K562 (cell line): ENCODE data around the gene TSPOAP1. TPM values are rescaled to one million over a fixed set of nuclear protein-coding genes. Genes with fewer than 3 reads are reported as not detected.

Experiments
- ADNP ChIP-seq: fragments of 200-800 bp; sonication (Bioruptor generic); IDR thresholded peaks from 2 replicates; pipeline ENCODE4 v1.6.1; 2016; ENCODE audit warnings: missing genetic modification characterization, missing compliant biosample characterization
- BDP1 ChIP-seq: IDR thresholded peaks from 3 replicates; pipeline ENCODE4 v1.6.1; 2011; ENCODE audit not compliant: insufficient read length, insufficient read depth
- BMI1 ChIP-seq: fragments of 150-350 bp; IDR thresholded peaks from 2 replicates; pipeline ENCODE4 v1.6.1; 2014; ENCODE audit warnings: low read length
- CBFB ChIP-seq: sonication (generic); formaldehyde crosslinking; IDR thresholded peaks from 2 replicates; pipeline ENCODE4 v1.4.0; 2020; ENCODE audit warnings: mild to moderate bottlenecking, missing genetic modification reagents
- CBX3 ChIP-seq, 2 experiments: IDR thresholded peaks; 1 replicate in 1 of 2; 2 replicates in 1 of 2; pipeline ENCODE4 v1.6.1; 2012; ENCODE audit warnings: inconsistent platforms in 2 of 2, low read length in 2 of 2, borderline replicate concordance in 1 of 2, control low read depth in 1 of 2
- CCAR2 ChIP-seq: fragments of 200-400 bp; formaldehyde crosslinking; IDR thresholded peaks from 2 replicates; pipeline ENCODE4 v1.6.1; 2017; ENCODE audit warnings: mild to moderate bottlenecking, low read depth, low read length
- CHD4 ChIP-seq: fragments of 200-600 bp; sonication (generic); IDR thresholded peaks from 3 replicates; pipeline ENCODE4 v1.6.1; 2012; ENCODE audit warnings: low read depth, mild to moderate bottlenecking, mixed read lengths, low read length, inconsistent platforms; ENCODE audit not compliant: insufficient read depth, insufficient replicate concordance, poor library complexity, severe bottlenecking
- DMBX1 ChIP-seq: fragments of 250-450 bp; sonication (Bioruptor Pico); IDR thresholded peaks from 2 replicates; pipeline ENCODE4 v1.8.0; 2022; ENCODE audit warnings: inconsistent platforms, mild to moderate bottlenecking, moderate library complexity, borderline replicate concordance
- ELF4 ChIP-seq: fragments of 450-650 bp; formaldehyde crosslinking; IDR thresholded peaks from 2 replicates; pipeline ENCODE4 v1.4.0; 2022; ENCODE audit warnings: missing genetic modification characterization
- ETV1 ChIP-seq: fragments of 450-650 bp; conservative IDR thresholded peaks from 2 replicates; pipeline ENCODE4 v1.6.1; 2016; ENCODE audit warnings: missing genetic modification characterization, control low read depth, low read depth, missing compliant biosample characterization
- PHF8 ChIP-seq: fragments of 200-600 bp; sonication (generic); IDR thresholded peaks from 2 replicates; pipeline ENCODE4 v1.6.1; 2012; ENCODE audit warnings: mixed run types, mild to moderate bottlenecking, inconsistent platforms, low read length, moderate library complexity, borderline replicate concordance
- PPARD ChIP-seq: fragments of 250-450 bp; sonication (Bioruptor Pico); IDR thresholded peaks from 2 replicates; pipeline ENCODE4 v1.8.0; 2022; ENCODE audit warnings: inconsistent platforms, mild to moderate bottlenecking, moderate library complexity
- PTBP1 ChIP-seq: fragments of 200-400 bp; formaldehyde crosslinking; IDR thresholded peaks from 2 replicates; pipeline ENCODE4 v1.6.1; 2017; ENCODE audit warnings: low read depth, low read length
- RFX5 ChIP-seq: IDR thresholded peaks from 2 replicates; pipeline ENCODE4 v1.6.1; 2011; ENCODE audit warnings: low read depth, mild to moderate bottlenecking, improper control_type of control experiment, low read length
- SMARCA5 ChIP-seq: fragments of 450-650 bp; IDR thresholded peaks from 2 replicates; pipeline ENCODE4 v1.6.1; 2016
- SP2 ChIP-seq: IDR thresholded peaks from 2 replicates; pipeline ENCODE4 v1.6.1; 2011; ENCODE audit warnings: mild to moderate bottlenecking, low read depth, low read length, moderate library complexity; ENCODE audit not compliant: poor library complexity, severe bottlenecking; ENCODE audit errors: extremely low read depth
- TAF7 ChIP-seq: fragments of 450-650 bp; IDR thresholded peaks from 2 replicates; pipeline ENCODE4 v1.6.1; 2016; ENCODE audit warnings: missing genetic modification characterization, missing compliant biosample characterization
- THRAP3 ChIP-seq: fragments of 450-650 bp; IDR thresholded peaks from 2 replicates; pipeline ENCODE4 v1.6.1; 2016; ENCODE audit warnings: mild to moderate bottlenecking, inconsistent platforms, borderline replicate concordance
- ZNF146 ChIP-seq: IDR thresholded peaks from one replicate; pipeline ENCODE4 v1.6.1; 2018; ENCODE audit warnings: missing compliant biosample characterization; ENCODE audit not compliant: unreplicated experiment
- ZNF311 ChIP-seq: fragments of 250-450 bp; sonication (Bioruptor Pico); IDR thresholded peaks from 2 replicates; pipeline ENCODE4 v1.4.0; 2020; ENCODE audit warnings: mild to moderate bottlenecking, moderate library complexity
- ZNF436 ChIP-seq: fragments of 250-450, 450-650 bp; sonication (Bioruptor Pico); formaldehyde crosslinking; IDR thresholded peaks from 2 replicates; pipeline ENCODE4 v1.7.0; 2020; ENCODE audit warnings: mild to moderate bottlenecking
- ZNF57 ChIP-seq: fragments of 450-650 bp; formaldehyde crosslinking; IDR thresholded peaks from 2 replicates; pipeline ENCODE4 v1.4.0; 2020; ENCODE audit warnings: mild to moderate bottlenecking, moderate library complexity
- ZNF75A ChIP-seq: fragments of 450-650 bp; formaldehyde crosslinking; IDR thresholded peaks from 2 replicates; pipeline ENCODE4 v1.4.0; 2020; ENCODE audit warnings: mild to moderate bottlenecking
- polyA plus RNA-seq, 8 experiments: library from polyadenylated mRNA; depleted of rRNA in 4 of 8; stranded (reverse) in 5 of 8; unstranded in 3 of 8; fragments of >200 nt; fragmentation: Nextera tagmentation in 2 of 8; fragmentation: Illumina TruSeq in 1 of 8; extraction: Ambion mirVana in 2 of 8; extraction: Trizol in 1 of 8; gene quantifications; 2 replicates each; pipeline versions ENCODE4 v1.2.1 to v1.2.3, GENCODE V29; 2011 to 2014; ENCODE audit warnings: inconsistent platforms in 1 of 8, missing spikeins in 1 of 8
- total RNA-seq, 7 experiments: library from RNA; depleted of rRNA in 6 of 7; stranded (reverse); fragments of >200 nt in 6 of 7; fragmentation: Illumina TruSeq in 2 of 7; extraction: Trizol in 2 of 7; gene quantifications; 2 replicates each; pipeline versions ENCODE4 v1.2.1 to v1.2.3, GENCODE V29; 2011 to 2021; ENCODE audit warnings: low replicate concordance in 1 of 7
- TF ChIP-seq, protein P1 (sequence below): sonication (generic); formaldehyde crosslinking; IDR thresholded peaks from 2 replicates; pipeline ENCODE4 v1.4.0; 2020; ENCODE audit warnings: mild to moderate bottlenecking, missing genetic modification reagents
- TF ChIP-seq, protein P2 (sequence below): sonication (generic); formaldehyde crosslinking; IDR thresholded peaks from 2 replicates; pipeline ENCODE4 v1.9.0; 2022; ENCODE audit warnings: mild to moderate bottlenecking, missing genetic modification reagents
- TF ChIP-seq, protein P3 (sequence below): fragments of 450-650 bp; IDR thresholded peaks from one replicate; pipeline ENCODE4 v1.6.1; 2018; ENCODE audit warnings: mild to moderate bottlenecking, moderate library complexity; ENCODE audit not compliant: partially characterized antibody

The TSPOAP1 gene
- total and polyA plus RNA-seq, 9 of the 15 experiments (the other 6 are each of a cell fraction or from before 2014, with no cell fraction given): 0.87 to 3.9 (median 1.8) TPM; not detected in 2

DNA sequence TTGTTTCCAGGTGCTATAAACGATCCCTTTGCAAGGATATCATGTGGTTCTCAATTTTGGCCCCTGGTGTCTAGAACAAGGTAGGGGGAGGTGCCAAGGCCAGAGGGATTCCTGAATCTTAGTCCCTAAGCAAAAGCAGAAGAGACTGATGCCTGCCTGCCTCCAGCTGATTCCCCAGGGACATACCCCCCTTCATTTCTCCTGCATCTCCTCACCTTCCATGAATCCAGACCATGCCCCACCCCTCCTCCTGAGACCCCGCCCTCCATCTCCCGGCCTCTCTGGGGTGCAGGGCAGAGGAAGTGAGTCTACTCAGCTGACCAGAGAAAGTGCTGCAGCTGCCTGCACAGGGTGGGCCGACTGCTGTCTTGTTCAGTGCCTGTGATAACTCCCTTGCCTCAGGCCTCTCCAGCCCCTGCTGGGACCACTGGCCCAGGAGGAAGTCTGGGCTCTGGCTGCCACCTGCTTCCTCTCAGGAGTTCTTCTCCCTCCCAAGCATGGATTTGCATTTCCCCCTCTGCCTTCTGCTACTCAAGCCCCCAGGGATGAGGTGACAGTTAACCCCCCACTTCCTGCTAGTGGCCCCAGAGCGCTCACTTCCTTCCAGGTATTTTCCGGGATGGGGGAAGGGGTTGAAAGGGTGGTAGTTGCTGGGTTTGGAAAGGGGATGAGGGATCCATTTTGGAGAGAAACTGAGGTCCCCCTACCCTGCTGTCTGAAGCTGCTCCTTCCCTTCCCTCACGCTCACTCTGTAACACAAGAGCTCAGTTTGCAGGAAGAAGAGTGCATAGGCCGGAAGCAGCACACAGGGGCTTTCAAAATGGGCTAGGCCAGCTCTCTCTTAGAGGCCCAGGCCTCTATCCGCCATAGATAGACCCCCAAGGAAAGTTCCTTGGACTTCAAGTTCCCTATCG is 10.5 kb upstream of the TSPOAP1 start (continued):
- TF ChIP-seq TAF7 (tag): peak; percentile 63
- TF ChIP-seq BMI1: no peak
- peak; percentile 59 for TF ChIP-seq ETV1
- no peak for TF ChIP-seq BDP1
- TF ChIP-seq SP2: no peak
- TF ChIP-seq SMARCA5: no peak; the same call in 1 of the 2 replicates
- TF ChIP-seq THRAP3: no peak
- no peak for TF ChIP-seq CBX3 (IDR thresholded peaks at IDR 0.05; ENCODE audit: borderline replicate concordance in 1 of 2, low read length in 2 of 2)
- TF ChIP-seq, protein P1, sequence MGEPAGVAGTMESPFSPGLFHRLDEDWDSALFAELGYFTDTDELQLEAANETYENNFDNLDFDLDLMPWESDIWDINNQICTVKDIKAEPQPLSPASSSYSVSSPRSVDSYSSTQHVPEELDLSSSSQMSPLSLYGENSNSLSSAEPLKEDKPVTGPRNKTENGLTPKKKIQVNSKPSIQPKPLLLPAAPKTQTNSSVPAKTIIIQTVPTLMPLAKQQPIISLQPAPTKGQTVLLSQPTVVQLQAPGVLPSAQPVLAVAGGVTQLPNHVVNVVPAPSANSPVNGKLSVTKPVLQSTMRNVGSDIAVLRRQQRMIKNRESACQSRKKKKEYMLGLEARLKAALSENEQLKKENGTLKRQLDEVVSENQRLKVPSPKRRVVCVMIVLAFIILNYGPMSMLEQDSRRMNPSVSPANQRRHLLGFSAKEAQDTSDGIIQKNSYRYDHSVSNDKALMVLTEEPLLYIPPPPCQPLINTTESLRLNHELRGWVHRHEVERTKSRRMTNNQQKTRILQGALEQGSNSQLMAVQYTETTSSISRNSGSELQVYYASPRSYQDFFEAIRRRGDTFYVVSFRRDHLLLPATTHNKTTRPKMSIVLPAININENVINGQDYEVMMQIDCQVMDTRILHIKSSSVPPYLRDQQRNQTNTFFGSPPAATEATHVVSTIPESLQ (CRISPR knock-in tag): no peak
- peak; percentile 52; the same call in 1 of the 2 replicates for TF ChIP-seq ELF4 (CRISPR knock-in tag)
- TF ChIP-seq, protein P2, sequence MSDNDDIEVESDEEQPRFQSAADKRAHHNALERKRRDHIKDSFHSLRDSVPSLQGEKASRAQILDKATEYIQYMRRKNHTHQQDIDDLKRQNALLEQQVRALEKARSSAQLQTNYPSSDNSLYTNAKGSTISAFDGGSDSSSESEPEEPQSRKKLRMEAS (CRISPR knock-in tag): peak; percentile 43
- TF ChIP-seq CBFB (CRISPR knock-in tag): no peak
- TF ChIP-seq PPARD (CRISPR knock-in tag): no peak
- TF ChIP-seq ZNF75A (CRISPR knock-in tag): no peak
- peak; percentile 62; the same call in 1 of the 2 replicates for TF ChIP-seq PHF8
- TF ChIP-seq ZNF311: no peak
- TF ChIP-seq, protein P3, sequence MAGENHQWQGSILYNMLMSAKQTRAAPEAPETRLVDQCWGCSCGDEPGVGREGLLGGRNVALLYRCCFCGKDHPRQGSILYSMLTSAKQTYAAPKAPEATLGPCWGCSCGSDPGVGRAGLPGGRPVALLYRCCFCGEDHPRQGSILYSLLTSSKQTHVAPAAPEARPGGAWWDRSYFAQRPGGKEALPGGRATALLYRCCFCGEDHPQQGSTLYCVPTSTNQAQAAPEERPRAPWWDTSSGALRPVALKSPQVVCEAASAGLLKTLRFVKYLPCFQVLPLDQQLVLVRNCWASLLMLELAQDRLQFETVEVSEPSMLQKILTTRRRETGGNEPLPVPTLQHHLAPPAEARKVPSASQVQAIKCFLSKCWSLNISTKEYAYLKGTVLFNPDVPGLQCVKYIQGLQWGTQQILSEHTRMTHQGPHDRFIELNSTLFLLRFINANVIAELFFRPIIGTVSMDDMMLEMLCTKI: no peak
- TF ChIP-seq ZNF146 (CRISPR knock-in tag): no peak
- TF ChIP-seq DMBX1 (CRISPR knock-in tag): no peak
- TF ChIP-seq ADNP: no peak
- no peak for TF ChIP-seq ZNF436 (CRISPR knock-in tag)
- no peak for TF ChIP-seq PTBP1
- TF ChIP-seq ZNF57: no peak
- no peak for TF ChIP-seq RFX5
- TF ChIP-seq CHD4: no peak
- TF ChIP-seq CCAR2: no peak
